RPMI8226 (cell line): ENCODE measurements around the gene ANXA6.

Experiments used
- DNase-seq: peaks from one replicate; pipeline ENCODE4 v3.0.0-alpha.2; 2015

ANXA6 gene

GRCh38 chr5:151060742-151061141, 96.8 kb downstream of the ANXA6 start:
- no peak for DNase-seq

GRCh38 chr5:151058891-151059489, 98.6 kb downstream of the ANXA6 start:
- DNase-seq = peak; percentile 73

- no peak for DNase-seq
Observed at GRCh38 chr5:151058301-151058700, 99.3 kb downstream of the ANXA6 start.

- DNase-seq = no peak
Observed at GRCh38 chr5:151056379-151057325, 100.9 kb downstream of the ANXA6 start.

- no peak for DNase-seq
Observed at GRCh38 chr5:151055336-151055735, 102.2 kb downstream of the ANXA6 start.

- no peak for DNase-seq
Observed at GRCh38 chr5:151054709-151055108, 102.9 kb downstream of the ANXA6 start.

- no peak for DNase-seq
Observed at GRCh38 chr5:151053796-151054462, 103.7 kb downstream of the ANXA6 start.

- DNase-seq = no peak
Observed at GRCh38 chr5:151052836-151053235, 104.7 kb downstream of the ANXA6 start.

GRCh38 chr5:151051931-151052608, 105.5 kb downstream of the ANXA6 start:
- no peak for DNase-seq

GRCh38 chr5:151051066-151051930, 106.3 kb downstream of the ANXA6 start:
- DNase-seq = peak; percentile 78
